Gastrocnemius medialis (tissue), 4 donors: ENCODE measurements around the gene ADORA3.

ENCODE experiments used
- CTCF ChIP-seq, 5 experiments: fragments of 450-650 bp in 3 of 5; fragments of 200-600 bp in 2 of 5; sonication (generic) in 2 of 5; IDR thresholded peaks in 4 of 5; conservative IDR thresholded peaks in 1 of 5; 1 replicate in 4 of 5; 2 replicates in 1 of 5; pipeline ENCODE4 v1.5.1; 2016 to 2019; ENCODE audit warnings: antibody characterized with exemption in 5 of 5, mild to moderate bottlenecking in 3 of 5, moderate library complexity in 3 of 5
- POLR2A ChIP-seq, 2 donors: fragments of 450-650 bp; IDR thresholded peaks; one replicate each; pipeline ENCODE4 v1.6.1; 2017; ENCODE audit warnings: antibody characterized with exemption in 2 of 2, mild to moderate bottlenecking in 2 of 2, moderate library complexity in 2 of 2

GRCh38 chr1:111513410-111514020, 10.1 kb upstream of the ADORA3 start:
- TF ChIP-seq CTCF (IDR thresholded peaks at IDR 0.05 in 4 of 5, conservative IDR thresholded peaks at IDR 0.05 in 1 of 5) (no peak), POLR2A (IDR thresholded peaks at IDR 0.05) (no peak)
